ENCODE measurements around the gene EDIL3.
"Not testable (repeated sequence)": the region's sequence is repeated elsewhere in the genome, so short reads cannot be mapped to it uniquely, and the experiment has no call there.

Gene EDIL3

GRCh38 chr5:84297641-84298040, 87.0 kb downstream of the EDIL3 start:
- DNase-seq = not testable (repeated sequence)

GRCh38 chr5:84292788-84293653, 91.7 kb downstream of the EDIL3 start:
- no peak for DNase-seq

DNA sequence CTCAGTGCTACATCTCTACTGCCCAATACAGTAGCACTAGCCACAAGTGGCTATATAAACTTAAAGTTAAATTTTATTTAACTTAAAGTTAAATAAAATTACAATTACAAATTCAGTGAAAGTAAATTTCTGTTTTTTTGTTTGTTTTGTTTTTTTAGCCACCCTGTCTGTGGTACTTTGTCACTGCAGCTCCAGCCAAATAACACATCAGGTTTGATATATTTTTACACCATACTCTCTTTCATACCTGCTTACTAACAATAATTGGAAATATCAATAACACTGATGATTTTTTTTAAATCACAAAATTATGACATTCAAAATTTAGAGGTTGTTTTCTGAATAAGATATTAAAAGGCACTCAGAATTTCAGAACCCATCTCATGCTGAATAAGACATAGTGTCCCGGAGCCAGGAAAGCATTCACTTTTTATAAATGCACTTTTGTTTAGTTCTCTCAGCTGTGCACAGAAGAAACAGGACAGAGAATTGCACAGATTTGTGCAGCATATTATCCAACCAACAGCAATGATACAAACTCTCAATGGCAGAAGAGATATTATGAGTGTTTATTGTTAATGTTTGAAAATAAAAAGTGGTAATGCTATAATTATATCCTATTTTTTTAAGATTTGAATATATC, 92.6 kb downstream of the EDIL3 start:
- DNase-seq = no peak

DNA sequence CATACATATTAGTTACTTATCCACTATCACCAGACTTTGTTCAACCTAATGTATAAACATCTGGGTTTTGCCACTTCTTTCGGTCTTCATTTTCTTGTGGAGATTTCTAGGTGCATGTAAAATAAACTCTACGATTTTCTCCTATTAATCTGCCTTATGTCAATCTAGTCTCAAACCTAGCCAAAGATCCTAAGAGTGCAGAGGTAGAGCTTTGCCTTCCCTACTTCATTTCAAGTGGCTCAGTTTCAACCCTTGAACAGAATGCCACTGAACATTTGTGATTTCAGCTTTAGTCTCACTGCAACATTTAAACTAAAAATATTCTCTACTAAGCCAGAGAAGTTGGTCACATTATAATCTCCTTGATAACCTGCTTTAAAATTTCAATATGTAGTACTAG, 94.0 kb downstream of the EDIL3 start:
- no peak for DNase-seq

DNA sequence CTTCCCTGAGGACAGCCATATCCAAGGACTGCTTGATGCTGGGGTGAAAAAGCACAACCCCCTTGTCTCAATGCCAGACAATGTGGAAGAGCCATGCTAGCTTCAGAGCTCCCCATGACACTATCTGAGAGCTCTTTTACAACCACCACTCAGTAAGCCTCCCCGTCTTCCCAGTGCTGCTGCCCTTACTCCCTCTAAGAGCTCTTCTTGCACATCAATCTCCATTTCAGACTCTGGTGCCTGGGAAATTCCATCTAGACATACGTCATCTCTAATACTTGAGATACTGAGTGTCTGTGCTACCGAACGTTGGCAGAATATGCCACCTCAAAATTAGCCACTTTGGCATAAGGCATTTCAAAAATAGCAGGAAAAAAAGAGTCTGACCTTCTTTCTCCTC, 94.5 kb downstream of the EDIL3 start:
- DNase-seq = no peak

- DNase-seq = no peak
These were observed 96.7 kb downstream of the EDIL3 start for GRCh38 chr5:84287951-84288350.

GRCh38 chr5:84286662-84287061, 98.0 kb downstream of the EDIL3 start:
- DNase-seq = no peak

GRCh38 chr5:84285641-84286637, 98.7 kb downstream of the EDIL3 start:
- DNase-seq = no peak

DNA sequence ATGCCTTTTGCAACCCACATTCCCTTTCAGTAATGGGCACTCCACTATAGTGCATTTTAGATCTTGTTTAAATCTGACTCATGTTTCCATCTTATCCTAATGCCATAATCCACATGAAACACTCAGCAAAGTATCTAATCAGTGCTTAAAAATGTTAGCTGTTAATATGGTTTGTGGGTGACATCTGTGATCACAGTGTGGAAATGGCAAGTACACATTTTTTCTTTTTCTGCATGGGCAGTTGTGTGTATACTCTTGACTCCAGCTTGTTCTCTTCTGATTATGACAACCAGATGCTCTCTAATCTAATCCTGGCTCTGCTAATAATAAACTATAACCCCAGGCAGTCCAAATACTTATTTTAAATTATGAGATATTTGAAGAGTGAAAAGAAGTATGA, 103.3 kb downstream of the EDIL3 start:
- DNase-seq = no peak

DNA sequence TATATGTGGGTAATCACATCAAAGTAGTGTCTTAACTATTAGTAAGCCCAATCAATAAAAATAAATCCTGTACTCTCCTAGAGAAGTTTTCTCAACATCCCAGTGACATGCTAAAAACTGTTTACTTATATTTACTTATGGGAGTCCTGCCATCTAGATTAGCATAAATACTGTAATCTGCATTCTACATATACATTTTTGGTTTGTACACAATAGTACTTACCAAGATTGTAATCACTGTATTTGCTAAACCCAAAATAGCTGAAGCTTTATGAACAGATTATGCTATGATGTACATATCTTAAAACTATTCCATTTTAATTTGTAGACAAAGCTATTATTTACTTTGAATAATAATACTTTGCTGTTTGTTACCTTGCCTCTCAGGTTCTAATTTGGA, 105.4 kb downstream of the EDIL3 start:
- no peak for DNase-seq

DNA sequence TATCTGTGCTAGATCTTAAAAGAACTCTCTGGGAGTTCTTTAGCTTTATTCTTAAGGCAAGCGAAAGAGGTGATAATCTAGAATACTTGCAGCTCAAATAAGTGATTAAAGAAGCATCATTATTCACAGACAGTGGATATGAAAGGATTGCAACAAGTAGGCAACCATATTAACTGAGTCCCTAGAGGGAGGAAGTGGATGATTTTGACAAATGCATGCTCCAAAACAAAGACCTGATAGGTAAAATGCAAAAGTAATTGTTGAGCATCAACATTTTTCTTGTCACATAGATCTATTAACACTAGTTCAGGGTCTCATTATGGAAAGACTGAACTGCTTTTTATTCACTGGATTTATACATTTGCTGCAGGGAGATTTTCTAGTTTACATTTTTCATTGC, 109.1 kb downstream of the EDIL3 start:
- no peak for DNase-seq

DNA sequence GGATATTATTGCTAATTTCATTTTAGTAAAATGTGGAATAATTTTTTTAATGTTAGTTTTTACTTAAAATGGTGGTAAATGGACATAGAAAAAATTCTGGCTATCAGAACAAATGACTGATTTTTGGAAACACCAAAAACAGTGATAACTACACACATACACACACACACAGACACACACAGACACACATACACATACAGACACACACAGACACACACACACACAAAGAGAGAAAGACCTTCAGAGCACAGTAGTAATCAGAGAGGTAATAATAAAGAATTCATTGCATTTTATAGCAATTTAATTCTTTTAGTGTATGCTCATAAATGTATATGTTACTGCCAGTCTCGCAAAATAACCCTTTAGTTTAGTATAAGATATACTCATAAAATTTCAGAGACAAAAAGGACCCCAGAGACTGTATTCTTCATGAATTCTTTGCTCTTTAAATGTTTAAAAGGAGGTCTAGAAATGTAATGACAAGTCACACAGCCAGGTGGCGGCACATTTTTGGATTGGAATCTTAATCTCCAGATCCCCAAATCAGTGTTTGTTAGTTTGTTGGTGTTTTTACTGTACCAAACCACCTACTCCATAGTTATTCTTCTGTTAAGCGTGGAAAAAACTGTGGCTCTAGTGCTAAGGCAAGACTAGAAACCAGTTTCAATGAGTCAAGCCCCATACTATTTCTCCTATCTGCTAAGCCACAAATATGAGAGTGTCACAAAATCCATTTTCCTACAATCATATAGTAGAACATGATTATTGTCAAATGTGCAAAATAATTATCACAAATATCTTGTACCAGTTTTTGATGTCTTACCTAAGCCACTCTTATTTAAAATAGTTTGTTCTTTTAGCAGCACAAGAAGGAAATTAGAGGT, 109.9 kb downstream of the EDIL3 start:
- DNase-seq = no peak

GRCh38 chr5:84273517-84273883, 111.2 kb downstream of the EDIL3 start:
- DNase-seq = no peak

- no peak for DNase-seq
These were observed 111.7 kb downstream of the EDIL3 start for GRCh38 chr5:84272771-84273516.

DNA sequence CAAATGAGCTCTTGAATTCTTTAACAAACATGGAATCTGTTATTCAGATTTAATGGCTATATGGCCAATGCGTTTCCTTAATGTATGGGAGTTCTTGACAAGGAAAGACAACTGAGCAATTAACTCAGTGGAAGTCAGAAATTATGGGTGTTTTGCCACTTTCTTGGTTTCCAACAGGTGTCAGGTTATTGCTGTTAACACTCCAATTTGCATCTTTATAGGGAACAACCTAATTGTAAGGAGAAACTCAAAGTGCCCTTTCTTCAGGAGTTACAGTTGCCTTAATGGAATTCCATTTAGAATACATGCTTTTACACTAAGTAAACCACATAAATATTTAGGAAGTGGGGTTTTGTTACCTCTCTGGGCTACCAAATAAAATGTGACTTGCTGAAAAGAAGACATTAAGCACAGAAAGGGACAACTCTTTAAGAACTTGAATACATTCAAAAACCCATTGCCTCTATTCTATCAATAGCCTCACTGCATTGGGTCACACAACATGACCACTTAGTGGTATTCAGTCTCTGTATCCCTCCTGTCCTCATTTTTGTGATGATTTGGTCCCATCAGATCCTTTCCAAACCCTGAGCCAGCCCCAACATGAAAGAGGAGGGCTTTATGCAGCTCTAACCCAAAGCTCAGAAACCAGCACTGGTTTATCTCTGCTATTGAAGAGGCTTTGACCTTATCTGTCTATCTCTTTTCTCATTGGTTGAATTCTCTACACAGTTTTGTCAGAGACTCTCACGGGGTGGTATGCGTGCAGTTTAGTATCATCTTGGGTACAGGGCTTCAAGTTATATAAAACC, 118.7 kb downstream of the EDIL3 start:
- DNase-seq = no peak

- DNase-seq = no peak
These were observed 119.5 kb downstream of the EDIL3 start for GRCh38 chr5:84265130-84265529.

- no peak for DNase-seq
These were observed 123.7 kb downstream of the EDIL3 start for GRCh38 chr5:84260939-84261338.

- DNase-seq = no peak
These were observed 124.5 kb downstream of the EDIL3 start for GRCh38 chr5:84260140-84260539.

DNA sequence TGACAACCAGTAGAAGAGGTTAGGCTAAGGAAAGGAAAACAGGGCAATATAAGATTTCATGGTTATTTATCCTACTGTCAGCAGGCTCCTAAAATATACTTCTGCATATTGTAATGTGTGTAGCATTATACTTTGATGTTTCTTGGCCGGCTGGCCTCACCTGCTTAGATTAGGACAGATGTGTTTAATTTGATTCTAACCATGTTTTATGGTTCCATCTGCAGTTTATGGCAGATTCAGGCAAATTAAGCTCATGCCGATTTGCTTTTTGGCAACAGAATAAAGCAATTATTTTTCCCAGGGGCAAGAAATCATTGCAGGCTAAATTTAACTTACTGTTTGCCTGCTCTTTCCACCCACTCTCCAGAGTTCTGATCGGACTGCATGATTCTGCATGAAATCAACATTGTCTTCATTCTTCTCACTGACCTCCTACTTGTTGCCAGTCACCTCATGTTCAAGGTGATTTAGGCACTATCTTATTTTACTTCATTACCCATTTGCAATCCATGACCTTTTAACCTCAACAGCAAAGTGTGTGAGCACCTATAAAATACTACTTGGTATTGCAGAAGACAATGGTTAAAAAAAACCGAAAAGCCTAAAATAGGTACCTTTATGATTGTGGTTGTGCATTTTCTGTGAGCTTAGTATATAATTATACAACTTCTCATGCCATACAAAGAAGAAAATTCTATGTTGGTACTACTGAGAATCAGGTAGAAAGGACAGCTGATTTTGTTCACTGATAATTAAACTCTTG, 125.2 kb downstream of the EDIL3 start:
- DNase-seq = no peak

DNA sequence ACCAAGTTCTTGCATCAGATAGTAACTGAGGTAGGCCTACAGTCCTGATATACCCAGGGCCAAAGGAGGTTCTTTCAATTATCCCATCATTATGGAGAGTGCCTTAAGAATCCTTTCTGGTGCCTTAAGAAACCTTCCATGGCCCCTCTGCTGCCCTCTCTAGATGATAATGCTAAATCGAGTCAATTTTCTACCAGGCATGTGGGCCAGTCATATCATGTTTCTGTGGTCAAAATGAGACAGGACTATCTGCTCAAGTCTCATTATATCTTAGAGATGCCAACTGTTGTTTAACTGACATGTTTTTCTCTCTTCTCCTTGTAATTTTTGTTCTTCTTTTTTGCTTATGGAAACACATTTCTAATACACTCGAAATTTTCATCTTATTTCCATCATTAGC, 127.6 kb downstream of the EDIL3 start:
- no peak for DNase-seq

Measured in activated effector memory CD4-positive, alpha-beta T cell treated with Interleukin-2 at 50 U/mL for 16 hours (primary cell).